Natural killer cell treated with Interleukin-12 subunit alpha and Interleukin-12 subunit beta and Interleukin-15 and Interleukin-18, amount 100 ng/mL, for 72 hours (primary cell): ENCODE data around the gene C19orf81. TPM values are rescaled to one million over a fixed set of nuclear protein-coding genes. Genes with fewer than 3 reads are reported as not detected.

ENCODE experiments used
- ATAC-seq, 2 donors: fragments of 150-1000 bp; cut with Tn5 transposase in 1 of 2; sonication (Bioruptor Pico), chemical (Tn5 transposase) in 1 of 2; 2 replicates each; pipeline ENCODE4 v1.10.0; 2021
- DNase-seq: peaks from one replicate; pipeline ENCODE4 v3.0.0; 2022; ENCODE audit warnings: low spot score
- H3K27ac Mint-ChIP-seq, 2 donors: 1 replicate in 1 of 2; 2 replicates in 1 of 2; pipeline ENCODE4 v1.8.0; 2022; ENCODE audit warnings: mixed read lengths in 2 of 2, mild to moderate bottlenecking in 1 of 2, moderate library complexity in 1 of 2
- H3K27me3 Mint-ChIP-seq, 2 donors: 1 replicate in 1 of 2; 2 replicates in 1 of 2; pipeline ENCODE4 v1.8.0; 2022; ENCODE audit warnings: mixed read lengths in 2 of 2
- H3K36me3 Mint-ChIP-seq: one replicate; pipeline ENCODE4 v1.8.0; 2022; ENCODE audit warnings: mixed read lengths
- H3K4me1 Mint-ChIP-seq, 2 donors: 1 replicate in 1 of 2; 2 replicates in 1 of 2; pipeline ENCODE4 v1.8.0; 2022; ENCODE audit warnings: low read depth in 2 of 2, mixed read lengths in 2 of 2, mild to moderate bottlenecking in 1 of 2
- H3K4me3 Mint-ChIP-seq: one replicate; pipeline ENCODE4 v1.8.0; 2022; ENCODE audit warnings: mixed read lengths
- H3K9me3 Mint-ChIP-seq: 2 replicates; pipeline ENCODE4 v1.8.0; 2022; ENCODE audit warnings: mixed read lengths
- total RNA-seq, 2 donors: library from RNA; stranded (reverse); gene quantifications; one replicate each; pipeline ENCODE4 v1.2.3, GENCODE V29; 2022

Gene C19orf81
- total RNA-seq, 2 donors from 2014 or later, result not detected

GRCh38 chr19:50658441-50659317, 9.4 kb downstream of the C19orf81 start:
- peaks cover 47 to 48% of the 10 kb centered on the region in 2 donors for H3K27me3 Mint-ChIP-seq

DNA sequence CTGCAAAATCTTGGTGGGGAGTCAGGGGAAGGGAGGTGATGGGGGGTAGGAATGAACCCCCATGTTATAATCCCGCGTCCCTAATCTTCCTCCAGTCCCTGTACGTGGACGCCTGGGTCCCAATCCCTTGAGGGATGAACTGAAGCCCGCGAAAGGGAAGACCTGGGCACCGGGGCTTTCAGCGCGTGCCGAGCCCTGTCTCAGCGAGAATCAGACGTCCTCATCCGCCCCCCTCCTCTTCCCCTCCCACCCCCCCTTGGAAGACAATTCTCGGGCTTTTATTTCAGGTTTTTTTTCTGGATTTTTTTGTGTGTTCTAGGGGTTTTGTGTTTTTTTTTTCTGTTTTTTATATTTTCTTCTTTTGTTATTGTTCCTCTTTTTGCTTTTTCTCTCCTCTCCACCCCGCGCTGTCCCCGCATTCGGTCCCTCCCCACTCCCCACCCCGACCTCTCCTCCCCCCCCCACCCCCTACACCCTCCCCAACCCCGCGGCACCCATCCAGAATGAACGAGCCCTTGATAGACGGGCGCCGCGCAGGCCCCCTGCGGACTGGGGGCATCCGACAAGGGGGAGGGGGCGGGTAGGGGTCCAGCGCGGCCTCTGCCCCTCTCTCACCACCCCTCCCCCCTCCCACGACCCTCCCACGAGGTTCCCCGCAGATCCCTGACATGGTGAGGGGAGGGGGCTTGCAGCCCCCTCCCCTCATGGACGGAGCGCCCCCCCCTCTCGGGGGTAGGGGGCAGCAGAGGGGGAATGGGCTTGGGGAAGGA, 10.3 kb downstream of the C19orf81 start:
- DNase-seq (no peak), ATAC-seq (no peak)
- H3K4me3 Mint-ChIP-seq, result peak overlapping the region; percentile 41
- H3K4me1 Mint-ChIP-seq, result peaks cover 17% of the 10 kb centered on the region in 2 donors
- H3K36me3 Mint-ChIP-seq, result peaks cover 19% of the 10 kb centered on the region
- peaks cover 11% of the 10 kb centered on the region for H3K9me3 Mint-ChIP-seq
- no peak overlapping the region for H3K27ac Mint-ChIP-seq
- peaks cover 40 to 42% of the 10 kb centered on the region in 2 donors for H3K27me3 Mint-ChIP-seq

More at GRCh38 chr19:50658441-50659317, 9.4 kb downstream of the C19orf81 start:
- Mint-ChIP-seq H3K27ac (peak overlapping the region in 1 of 2 donors; percentile 63), H3K9me3 (peaks cover 11% of the 10 kb centered on the region), H3K4me1 (peaks cover 17% of the 10 kb centered on the region in 2 donors), H3K4me3 (peak overlapping the region; percentile 86), H3K36me3 (peaks cover 19% of the 10 kb centered on the region)
- ATAC-seq, result peak; percentile 43 to 61
- DNase-seq, result no peak

DNA sequence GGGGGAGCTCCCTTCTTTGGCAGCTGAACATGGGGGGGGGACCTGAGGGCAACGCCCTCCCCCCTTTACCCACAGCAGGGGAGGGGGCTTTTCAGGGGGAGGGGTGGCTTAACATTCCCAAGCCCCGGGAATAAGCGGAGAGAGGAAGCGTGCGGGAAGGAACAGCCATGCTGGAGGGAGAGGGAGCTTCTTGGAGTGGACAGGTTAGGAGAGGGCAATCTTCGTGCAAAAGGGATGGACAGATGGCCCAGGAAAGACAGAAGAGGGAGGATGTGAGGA, 10.8 kb downstream of the C19orf81 start:
- ATAC-seq (no peak), DNase-seq (no peak)
- Mint-ChIP-seq H3K27ac (no peak overlapping the region), H3K4me3 (no peak overlapping the region), H3K27me3 (peaks cover 35 to 41% of the 10 kb centered on the region in 2 donors), H3K9me3 (peaks cover 9% of the 10 kb centered on the region), H3K4me1 (peaks cover 17% of the 10 kb centered on the region in 2 donors), H3K36me3 (peaks cover 15% of the 10 kb centered on the region)

DNA sequence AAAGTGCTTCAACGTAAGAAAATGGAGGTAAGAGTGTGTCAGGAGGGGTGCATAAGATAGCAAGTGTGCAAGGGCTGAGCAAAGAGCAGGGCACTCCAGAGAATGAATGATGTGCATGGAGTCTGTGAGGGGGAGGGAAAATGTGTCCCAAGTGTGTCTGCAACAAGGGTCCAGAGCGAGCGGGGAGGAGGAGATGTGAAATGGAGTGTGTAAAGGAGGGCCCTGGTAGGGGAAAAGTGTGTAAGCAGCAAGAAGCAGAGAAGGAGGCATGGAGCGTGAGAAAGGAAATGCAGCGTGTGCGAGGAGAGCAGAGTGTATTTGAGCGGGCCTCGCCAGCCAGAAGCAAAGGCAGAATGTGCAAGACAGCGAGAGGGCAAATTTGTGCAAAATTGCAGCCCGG, 11.8 kb downstream of the C19orf81 start:
- ATAC-seq (no peak), DNase-seq (no peak)
- H3K27me3 Mint-ChIP-seq, result peaks cover 31 to 39% of the 10 kb centered on the region in 2 donors
- no peak overlapping the region for H3K4me3 Mint-ChIP-seq
- peaks cover 17% of the 10 kb centered on the region in 2 donors for H3K4me1 Mint-ChIP-seq
- peaks cover 7% of the 10 kb centered on the region for H3K9me3 Mint-ChIP-seq
- H3K27ac Mint-ChIP-seq, result no peak overlapping the region
- peaks cover 14% of the 10 kb centered on the region for H3K36me3 Mint-ChIP-seq

DNA sequence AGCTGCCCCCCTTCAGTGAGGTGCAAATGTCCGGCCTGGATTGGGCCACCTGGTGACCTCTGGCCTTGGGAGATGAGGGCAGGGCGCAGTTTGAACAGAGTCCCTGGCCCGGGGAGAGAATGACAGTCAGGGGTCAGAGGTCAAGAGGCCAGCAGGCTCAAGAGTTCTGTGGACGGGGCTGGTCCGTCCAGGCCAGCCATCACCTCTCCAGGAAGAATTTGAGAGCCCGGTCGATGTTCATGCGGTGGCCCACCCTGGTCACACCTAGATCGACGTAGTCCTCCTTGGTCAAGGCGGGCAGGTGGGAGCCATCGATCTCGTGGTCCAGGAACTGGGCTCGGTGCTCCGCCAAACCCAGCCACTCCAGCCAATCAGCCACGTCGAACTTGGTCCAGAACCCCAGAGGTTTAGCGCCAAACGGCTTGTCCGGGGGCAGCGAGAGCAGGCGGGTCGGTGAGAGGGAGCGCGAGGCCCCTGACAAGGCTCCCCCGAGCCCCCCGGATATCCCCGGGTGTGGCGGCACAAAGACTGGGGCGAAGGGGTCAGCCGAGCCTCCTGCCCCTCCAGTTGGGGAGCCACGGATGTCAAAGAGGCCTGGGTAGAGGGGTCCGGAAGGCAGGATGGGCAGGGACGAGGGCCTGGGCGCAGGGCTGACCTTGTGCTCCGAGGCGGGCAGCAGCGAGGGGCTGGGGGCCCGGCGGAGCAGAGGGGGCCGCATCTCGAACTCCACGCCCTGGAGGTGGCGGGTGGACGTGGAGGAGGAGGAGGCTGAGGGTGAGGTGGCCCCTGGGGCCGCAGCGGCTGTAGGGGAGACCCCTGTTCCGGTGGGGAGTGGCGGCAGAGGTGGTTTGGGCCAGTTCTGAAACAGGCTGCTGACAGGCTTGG, 12.8 kb downstream of the C19orf81 start:
- ATAC-seq, result no peak
- Mint-ChIP-seq H3K4me3 (no peak overlapping the region), H3K4me1 (peaks cover 17% of the 10 kb centered on the region in 2 donors), H3K36me3 (peaks cover 14% of the 10 kb centered on the region), H3K27me3 (peaks cover 25 to 33% of the 10 kb centered on the region in 2 donors), H3K27ac (no peak overlapping the region), H3K9me3 (peaks cover 7% of the 10 kb centered on the region)
- DNase-seq, result no peak

GRCh38 chr19:50662651-50663481, 13.6 kb downstream of the C19orf81 start:
- H3K9me3 Mint-ChIP-seq, result peaks cover 7% of the 10 kb centered on the region
- H3K4me3 Mint-ChIP-seq, result no peak overlapping the region
- peaks cover 21 to 28% of the 10 kb centered on the region in 2 donors for H3K27me3 Mint-ChIP-seq
- H3K27ac Mint-ChIP-seq, result no peak overlapping the region
- peaks cover 7% of the 10 kb centered on the region for H3K36me3 Mint-ChIP-seq
- no peak for ATAC-seq
- DNase-seq, result no peak
- peaks cover 8 to 10% of the 10 kb centered on the region in 2 donors for H3K4me1 Mint-ChIP-seq

DNA sequence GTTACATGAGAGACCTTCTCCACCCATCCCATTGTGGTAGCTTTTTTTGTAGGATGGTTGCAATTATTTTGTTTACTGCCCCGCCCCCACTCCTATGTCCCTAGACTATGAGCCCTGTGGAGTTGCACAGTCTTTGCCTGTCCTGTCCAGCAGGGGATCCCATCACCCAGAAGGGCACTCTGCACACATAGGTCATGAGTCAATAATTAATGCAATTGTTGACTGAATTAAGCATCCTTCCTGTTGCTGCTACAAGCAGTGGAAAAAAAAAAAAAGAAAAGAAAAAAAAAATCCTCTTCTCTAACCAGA, 14.2 kb downstream of the C19orf81 start:
- H3K9me3 Mint-ChIP-seq, result peaks cover 4% of the 10 kb centered on the region
- ATAC-seq (no peak), DNase-seq (no peak)
- no peak overlapping the region for H3K4me3 Mint-ChIP-seq
- H3K36me3 Mint-ChIP-seq, result peaks cover 1% of the 10 kb centered on the region
- no peak overlapping the region for H3K27ac Mint-ChIP-seq
- H3K4me1 Mint-ChIP-seq, result peaks cover 2 to 4% of the 10 kb centered on the region in 2 donors
- peaks cover 16 to 23% of the 10 kb centered on the region in 2 donors for H3K27me3 Mint-ChIP-seq

- H3K27ac Mint-ChIP-seq, result no peak overlapping the region
- no peak overlapping the region for H3K4me3 Mint-ChIP-seq
- ATAC-seq (no peak), DNase-seq (no peak)
- H3K4me1 Mint-ChIP-seq, result peaks cover 0 to 2% of the 10 kb centered on the region in 2 donors
- H3K9me3 Mint-ChIP-seq, result peaks cover 4% of the 10 kb centered on the region
- peaks cover 14 to 23% of the 10 kb centered on the region in 2 donors for H3K27me3 Mint-ChIP-seq
- H3K36me3 Mint-ChIP-seq, result no peaks in the 10 kb centered on the region
Observed at GRCh38 chr19:50664204-50664603, 15.0 kb downstream of the C19orf81 start.

- H3K27me3 Mint-ChIP-seq, result peaks cover 21 to 28% of the 10 kb centered on the region in 2 donors
- H3K4me1 Mint-ChIP-seq, result no peaks in the 10 kb centered on the region
- H3K27ac Mint-ChIP-seq, result no peak overlapping the region
- no peaks in the 10 kb centered on the region for H3K9me3 Mint-ChIP-seq
- H3K36me3 Mint-ChIP-seq, result no peaks in the 10 kb centered on the region
- DNase-seq, result no peak
- no peak for ATAC-seq
- no peak overlapping the region for H3K4me3 Mint-ChIP-seq
Observed at GRCh38 chr19:50666346-50667176, 17.3 kb downstream of the C19orf81 start.

- no peaks in the 10 kb centered on the region for H3K36me3 Mint-ChIP-seq
- ATAC-seq (no peak), DNase-seq (no peak)
- no peaks in the 10 kb centered on the region for H3K4me1 Mint-ChIP-seq
- no peak overlapping the region for H3K4me3 Mint-ChIP-seq
- H3K9me3 Mint-ChIP-seq, result no peaks in the 10 kb centered on the region
- no peak overlapping the region for H3K27ac Mint-ChIP-seq
- peaks cover 25 to 28% of the 10 kb centered on the region in 2 donors for H3K27me3 Mint-ChIP-seq
Observed at GRCh38 chr19:50667177-50667758, 18.0 kb downstream of the C19orf81 start.

DNA sequence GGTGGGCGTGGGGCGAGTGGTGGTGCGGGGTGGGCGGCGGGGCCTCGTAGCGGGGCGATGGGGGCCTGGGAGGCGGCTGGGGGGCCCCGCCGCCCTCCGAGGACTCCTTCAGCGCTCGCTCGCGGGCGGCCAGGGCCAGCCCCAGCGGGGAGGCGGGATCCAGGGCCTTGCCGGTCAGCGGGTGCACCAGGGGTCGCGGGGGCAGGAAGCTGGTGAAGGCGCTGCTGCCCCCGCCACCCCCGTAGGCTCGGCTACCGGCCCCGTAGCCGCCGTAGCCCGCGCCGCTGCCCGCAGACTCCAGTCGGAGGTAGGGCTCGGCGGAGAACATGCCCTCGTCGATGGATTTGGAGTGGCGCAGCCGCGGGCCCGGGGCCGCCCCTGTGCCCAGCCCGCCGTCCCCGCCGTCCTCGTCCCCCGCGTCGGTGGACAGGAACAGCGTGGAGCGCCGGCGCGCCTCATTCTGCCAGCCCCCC, 18.6 kb downstream of the C19orf81 start:
- no peaks in the 10 kb centered on the region for H3K4me1 Mint-ChIP-seq
- no peaks in the 10 kb centered on the region for H3K9me3 Mint-ChIP-seq
- no peak overlapping the region for H3K4me3 Mint-ChIP-seq
- no peak overlapping the region for H3K27ac Mint-ChIP-seq
- H3K27me3 Mint-ChIP-seq, result peaks cover 26 to 28% of the 10 kb centered on the region in 2 donors
- DNase-seq (no peak), ATAC-seq (no peak)
- H3K36me3 Mint-ChIP-seq, result no peaks in the 10 kb centered on the region

- Mint-ChIP-seq H3K36me3 (no peaks in the 10 kb centered on the region), H3K9me3 (no peaks in the 10 kb centered on the region), H3K27ac (no peak overlapping the region), H3K27me3 (peaks cover 29 to 33% of the 10 kb centered on the region in 2 donors), H3K4me3 (no peak overlapping the region), H3K4me1 (no peaks in the 10 kb centered on the region)
- DNase-seq, result no peak
- ATAC-seq, result no peak
Observed at GRCh38 chr19:50668416-50668815, 19.2 kb downstream of the C19orf81 start.
